ENCODE measurements around the gene UBL4A.

The UBL4A gene

DNA sequence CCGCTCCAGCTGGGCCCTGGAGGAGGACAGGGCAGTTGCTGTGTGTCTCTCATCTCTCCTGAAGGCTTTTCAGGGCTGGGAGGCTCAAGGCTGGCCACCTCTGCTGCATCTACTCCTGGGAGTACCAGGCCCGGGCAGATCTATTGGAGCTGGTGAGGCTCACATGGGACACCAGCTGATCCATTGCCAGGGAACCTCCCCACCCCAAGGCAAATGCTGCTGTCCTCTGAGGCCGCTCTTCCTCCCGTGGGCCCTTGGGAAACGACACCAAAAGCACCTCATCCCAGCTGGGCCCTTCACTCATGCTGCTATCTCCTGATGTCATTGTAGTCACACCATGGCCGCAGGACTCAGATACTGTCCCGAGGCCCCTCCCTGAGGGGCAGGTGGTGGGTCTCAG, 3.6 kb downstream of the UBL4A start:
- no peak for DNase-seq (ENCODE audit: low spot score)

DNA sequence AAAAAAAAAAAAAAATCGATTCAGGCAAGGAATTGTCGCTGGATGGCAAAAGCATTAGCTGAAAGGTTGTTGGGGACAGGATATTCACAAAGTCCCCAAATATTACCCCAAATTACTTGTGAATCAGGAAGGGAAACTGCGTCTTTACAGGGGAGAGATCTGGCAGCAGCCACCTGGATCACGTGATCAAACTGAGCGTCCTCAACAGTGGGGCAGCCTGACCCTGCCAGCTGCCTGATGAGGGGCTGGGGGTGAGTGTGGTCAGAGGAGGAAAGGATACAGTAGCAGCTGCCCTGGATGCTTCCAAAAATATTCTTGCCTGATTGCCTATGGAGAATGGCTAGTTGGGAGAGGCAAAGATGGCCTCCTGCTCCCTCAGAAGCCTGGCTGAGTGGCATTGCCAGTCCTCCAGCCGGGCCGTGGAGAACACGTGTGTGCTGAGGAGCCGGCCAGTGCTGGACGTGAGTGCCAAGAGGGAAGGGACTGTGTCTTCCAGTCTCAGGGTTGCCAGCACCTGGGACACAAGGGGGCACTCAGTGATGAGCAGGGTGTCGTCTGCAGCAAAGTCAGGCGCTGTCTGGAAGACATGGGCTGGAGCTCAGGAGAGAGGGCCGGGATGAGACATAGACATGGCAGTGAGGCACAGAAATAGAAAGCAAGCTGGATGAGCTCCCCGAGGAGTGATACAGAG, 4.4 kb downstream of the UBL4A start:
- no peak for DNase-seq (ENCODE audit: low spot score)

DNA sequence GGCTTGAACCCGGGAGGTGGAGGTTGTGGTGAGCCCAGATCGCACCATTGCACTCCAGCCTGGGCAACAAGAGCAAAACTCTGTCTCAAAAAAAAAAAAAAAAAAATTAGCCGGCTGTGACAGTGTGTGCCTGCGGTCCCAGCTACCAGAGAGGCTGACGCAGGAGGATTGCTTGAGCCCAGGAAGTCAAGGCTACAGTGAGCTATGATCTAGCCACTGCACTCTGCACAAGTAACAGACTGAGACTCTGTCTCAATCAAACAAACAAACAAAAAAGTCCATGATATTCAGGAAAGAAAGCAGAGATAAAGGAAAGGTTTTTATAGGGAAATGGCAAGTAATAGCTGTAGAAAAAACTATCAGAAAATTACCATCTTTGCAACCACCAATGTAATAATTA, 5.2 kb downstream of the UBL4A start:
- no peak for DNase-seq (ENCODE audit: low spot score)

DNA sequence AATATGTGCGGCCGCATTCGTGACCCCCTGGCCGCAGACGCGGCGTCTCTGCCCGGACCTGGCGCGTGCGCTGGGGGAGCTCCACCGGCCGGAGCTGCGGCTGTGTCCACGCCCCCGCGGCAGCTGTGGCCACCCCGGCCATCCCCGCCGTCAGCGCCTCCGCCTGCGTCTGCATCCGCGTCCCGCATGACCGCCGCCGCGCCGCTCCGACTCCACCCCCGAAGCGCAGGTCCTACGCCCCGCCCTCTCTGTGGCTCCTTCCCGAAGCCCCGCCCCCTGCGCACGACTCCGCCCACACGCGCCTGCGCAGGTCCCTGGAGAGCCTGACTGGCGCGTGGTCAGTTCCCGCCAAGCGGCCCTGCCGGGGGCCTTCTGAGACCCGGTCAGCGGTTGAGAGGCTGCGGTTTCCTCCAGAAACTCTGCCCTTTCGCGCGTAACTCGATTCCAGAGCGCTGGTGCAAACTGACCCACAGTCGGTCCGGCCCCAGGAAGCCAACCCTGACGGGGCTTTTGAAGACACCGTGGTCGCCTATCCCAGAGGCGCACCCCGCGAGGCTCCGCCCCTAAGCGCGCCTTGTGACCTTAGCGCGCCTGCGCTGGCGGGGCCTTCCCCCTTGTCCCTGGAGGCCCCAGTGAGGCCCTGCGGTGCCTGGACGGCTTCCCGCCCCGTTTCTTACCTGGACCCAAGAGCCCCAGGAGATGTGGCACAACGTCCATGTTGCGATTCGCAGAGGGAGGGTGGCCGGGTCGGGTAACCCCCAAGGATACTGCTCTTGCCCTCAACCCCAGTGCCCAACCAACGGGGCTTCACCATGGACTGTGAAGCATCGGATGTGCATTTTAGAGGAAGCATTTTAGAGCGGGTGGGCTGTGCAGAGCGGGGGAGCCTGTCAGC, 7.4 kb downstream of the UBL4A start, which contains the start of gene LAGE3:
LAGE3 (minus strand) TSS at position 554 of the 895 bp plus-strand sequence; CDS start at position 188, 366 bp downstream.
- DNase-seq (ENCODE audit: low spot score): peak; percentile 89

DNA sequence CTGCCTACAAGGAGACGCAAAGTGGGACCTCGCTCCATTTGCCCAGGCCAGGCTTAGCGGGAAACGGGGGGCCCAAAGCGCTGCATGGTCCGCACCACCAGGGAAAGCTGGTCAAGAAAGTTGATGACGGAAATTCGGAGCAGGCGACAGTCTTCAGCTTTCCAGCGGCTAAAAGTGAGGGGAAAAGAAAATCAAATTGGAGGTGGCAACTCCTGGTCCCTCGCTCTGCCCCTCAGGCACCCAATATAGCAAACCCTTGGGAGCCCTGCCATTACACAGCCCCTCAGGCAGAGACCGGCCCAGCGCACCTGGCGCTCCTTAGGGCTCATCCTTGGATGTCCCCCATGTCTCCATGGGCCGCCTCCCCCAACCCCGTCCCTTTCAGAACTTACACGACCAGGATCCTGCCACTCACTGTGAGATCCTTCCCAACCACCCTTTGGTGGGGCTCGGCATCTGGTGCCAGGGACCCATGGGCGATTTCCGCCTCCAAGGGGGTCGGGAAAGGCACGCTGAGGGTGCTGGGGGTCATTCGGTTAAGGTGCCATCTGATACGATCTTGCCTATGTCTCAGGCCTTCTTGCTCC, 8.4 kb downstream of the UBL4A start:
- no peak for DNase-seq (ENCODE audit: low spot score)

DNA sequence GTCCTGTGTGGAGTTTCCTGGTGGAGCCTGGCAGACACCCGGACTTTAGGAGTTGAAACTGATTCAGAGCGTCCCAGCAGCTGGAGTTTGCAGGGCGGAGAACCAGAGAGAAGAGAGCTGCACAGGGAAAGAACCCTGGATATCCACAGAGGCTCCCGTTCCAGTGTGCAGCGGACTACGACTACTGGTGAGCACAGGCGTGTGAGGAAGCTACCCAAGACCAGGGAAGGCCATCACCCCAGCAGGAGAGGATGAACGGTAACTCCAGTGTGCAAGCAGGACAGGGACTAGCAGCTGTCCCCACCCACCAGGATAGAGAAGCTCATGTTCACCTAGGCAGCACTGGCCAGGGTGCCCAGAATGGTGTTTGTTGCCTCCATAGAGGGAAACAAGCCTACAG, 9.6 kb downstream of the UBL4A start:
- DNase-seq (ENCODE audit: low spot score): no peak

DNA sequence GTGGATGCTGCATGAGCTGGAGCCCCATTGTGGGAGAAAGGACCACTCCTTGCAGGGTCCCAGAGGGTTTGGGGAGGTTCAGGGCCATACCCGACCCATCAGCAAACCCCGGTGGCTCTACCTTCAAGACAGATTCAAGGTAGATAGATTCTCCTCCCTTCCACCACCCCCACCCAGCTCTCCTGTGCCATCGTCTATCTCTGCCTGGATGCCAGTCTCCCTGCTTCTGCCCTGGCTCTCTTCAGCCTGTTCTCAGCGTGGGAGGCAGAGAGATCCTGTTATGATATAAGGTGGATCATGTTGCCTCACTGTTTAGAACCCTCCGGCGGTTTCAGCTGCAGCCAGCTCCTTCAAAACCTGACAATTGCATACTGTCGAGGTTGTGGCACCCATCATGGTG, 12.7 kb downstream of the UBL4A start:
- DNase-seq (ENCODE audit: low spot score): no peak

DNA sequence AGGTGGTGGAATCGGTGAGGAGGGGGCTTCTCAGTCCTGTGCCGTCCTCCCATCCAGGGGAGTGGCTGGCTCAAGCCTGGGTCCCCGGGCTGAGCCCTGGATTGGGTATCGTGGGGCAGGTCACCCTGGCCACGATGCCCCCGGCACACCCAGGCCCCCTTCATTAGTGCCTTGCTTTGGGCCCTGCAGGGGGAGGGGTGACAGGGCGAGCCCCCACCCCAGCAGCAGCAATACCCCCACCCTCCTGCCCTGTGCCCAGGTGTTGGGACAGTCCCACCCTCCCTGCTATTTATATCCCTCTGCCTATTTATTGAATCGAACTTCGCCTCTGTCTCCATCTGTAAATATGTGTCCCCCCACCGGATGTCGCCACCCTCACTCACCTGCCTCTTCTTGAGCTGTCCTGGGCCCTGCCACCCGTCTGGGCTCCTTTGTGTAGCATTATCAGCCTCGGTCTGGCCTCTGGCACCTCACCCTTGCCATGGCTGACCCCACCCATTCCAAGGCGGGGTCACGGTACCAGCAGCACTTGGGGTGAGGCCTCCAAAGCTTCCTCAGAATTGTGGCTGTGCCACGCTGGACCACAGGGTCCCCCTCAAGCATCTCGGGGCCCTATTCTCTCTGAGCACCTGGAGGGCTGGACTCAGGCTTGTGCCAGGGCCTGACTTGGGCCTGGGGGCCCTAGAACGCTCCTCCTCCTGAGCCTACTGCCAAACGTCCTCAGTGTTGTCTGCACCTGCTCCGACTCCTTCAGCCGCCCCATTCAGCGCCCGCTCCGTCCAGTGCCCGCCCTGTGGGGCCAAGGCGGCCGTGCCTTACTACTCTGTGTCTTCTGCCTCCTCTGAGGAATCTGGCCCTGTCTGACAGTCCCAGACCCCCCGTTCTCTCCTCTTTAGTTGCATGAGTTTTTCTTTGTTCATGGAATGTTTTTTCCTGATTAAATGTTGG, 13.5 kb downstream of the UBL4A start:
- DNase-seq (ENCODE audit: low spot score): no peak

DNA sequence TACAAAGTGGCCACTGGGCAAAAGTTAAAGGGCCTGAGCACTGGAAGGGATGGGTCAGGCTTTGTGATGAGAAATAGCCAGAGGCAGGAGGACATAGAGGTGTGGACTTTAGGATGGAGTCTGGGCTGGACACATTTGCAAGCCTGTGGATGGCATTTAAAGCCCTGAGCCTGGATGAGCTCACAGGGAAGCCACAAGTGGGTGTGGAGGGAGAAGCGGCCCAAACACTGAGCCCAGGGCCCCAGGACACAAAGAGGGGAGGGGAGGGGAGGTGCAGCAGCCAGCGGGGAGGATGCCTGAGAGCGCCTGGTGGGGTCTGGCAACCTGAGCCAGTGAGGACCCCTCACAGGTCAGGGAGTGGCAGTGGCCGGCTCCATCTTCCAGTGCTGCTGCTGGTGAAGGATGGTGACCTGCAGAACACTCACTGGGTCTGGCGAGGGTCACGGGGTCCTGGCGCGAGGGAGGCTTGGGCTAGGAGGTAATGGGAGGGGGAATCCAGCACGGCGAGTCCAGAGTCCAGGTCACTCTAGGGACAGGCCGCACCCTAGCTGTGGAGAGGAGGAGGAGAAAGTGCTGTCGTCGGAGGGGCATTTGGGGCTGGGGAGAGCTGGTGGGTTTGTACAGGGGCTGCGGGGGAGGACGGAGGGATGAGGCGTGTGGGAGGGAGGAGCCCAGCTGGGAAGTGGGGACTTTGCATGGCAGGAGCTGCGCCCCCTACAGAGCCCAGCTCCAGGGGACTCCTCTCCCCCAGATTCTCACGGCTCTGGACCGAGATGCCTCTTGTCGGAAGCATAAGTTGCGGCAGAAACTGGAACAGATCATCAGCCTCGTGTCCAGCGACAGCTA, 14.4 kb downstream of the UBL4A start:
- DNase-seq (ENCODE audit: low spot score): no peak

DNA sequence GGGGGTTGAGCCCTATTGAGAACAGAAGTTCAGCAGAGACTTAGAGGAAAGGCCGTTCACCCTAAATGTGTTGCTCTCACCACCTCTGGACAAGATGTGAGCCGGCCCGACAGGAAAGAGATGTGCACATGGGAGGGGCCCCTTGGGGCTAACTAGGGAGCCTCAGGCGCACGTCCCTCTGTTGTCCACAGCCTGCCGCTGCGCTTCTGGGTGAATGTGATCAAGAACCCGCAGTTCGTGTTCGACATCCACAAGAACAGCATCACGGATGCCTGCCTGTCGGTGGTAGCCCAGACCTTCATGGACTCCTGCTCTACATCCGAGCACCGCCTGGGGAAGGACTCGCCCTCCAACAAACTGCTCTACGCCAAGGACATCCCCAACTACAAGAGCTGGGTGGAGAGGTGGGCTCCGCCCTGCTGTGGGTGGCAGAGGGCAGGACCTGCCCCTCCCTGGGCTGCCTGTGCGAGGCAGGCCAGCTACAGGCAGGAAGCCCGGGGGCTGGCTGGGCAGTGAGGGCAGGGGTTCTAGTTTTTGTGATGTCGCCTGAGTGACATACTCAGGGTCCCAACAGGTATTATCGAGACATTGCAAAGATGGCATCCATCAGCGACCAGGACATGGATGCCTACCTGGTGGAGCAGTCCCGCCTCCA, 15.4 kb downstream of the UBL4A start:
- no peak for DNase-seq (ENCODE audit: low spot score)

DNA sequence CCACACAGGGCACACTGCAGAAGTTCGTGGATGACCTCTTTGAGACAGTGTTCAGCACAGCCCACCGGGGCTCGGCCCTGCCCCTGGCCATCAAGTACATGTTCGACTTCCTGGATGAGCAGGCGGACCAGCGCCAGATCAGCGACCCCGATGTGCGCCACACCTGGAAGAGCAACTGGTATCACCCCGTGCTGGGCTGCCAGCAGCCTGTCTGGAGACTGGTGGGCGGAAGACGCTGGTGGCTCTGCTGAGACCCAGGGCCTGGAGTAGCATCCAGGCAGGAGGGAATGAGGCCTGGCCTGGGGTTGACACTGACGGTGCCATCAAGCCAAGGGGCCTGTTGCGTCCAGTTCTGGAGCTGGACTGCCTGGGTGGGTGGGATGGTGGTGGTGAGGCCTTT, 16.0 kb downstream of the UBL4A start:
- DNase-seq (ENCODE audit: low spot score): no peak

DNA sequence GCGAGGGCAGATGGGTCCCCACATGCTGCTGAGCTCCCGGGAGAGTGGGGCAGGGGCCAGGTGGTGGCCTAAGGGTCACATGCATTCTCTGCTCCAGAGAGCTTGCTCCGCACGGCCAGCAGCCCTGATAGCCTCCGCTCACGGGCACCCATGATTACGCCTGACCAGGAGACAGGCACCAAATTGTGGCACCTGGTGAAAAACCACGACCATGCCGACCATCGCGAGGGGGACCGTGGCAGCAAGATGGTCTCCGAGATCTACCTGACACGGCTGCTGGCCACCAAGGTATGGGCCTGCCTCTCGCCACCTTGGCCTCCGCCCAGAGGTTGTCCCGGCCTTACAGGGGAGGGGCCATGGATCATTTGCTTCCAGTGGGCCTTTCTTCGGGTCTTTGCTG, 16.5 kb downstream of the UBL4A start:
- DNase-seq (ENCODE audit: low spot score): no peak

DNA sequence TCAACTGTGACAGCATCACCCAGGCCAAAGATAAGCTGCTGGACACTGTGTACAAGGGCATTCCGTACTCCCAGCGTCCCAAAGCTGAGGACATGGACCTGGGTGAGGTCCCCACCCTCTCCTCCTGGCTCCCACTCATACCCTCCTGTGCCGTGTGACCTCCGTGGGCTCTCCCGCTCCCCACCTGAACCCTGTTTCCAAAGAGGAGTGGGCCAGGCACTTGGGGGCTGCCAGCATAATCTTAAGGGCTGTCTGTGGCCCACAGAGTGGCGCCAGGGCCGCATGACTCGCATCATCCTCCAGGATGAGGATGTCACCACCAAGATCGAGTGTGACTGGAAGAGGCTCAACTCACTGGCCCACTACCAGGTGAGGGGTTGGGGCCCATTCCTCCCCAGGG, 17.3 kb downstream of the UBL4A start:
- DNase-seq (ENCODE audit: low spot score): no peak

DNA sequence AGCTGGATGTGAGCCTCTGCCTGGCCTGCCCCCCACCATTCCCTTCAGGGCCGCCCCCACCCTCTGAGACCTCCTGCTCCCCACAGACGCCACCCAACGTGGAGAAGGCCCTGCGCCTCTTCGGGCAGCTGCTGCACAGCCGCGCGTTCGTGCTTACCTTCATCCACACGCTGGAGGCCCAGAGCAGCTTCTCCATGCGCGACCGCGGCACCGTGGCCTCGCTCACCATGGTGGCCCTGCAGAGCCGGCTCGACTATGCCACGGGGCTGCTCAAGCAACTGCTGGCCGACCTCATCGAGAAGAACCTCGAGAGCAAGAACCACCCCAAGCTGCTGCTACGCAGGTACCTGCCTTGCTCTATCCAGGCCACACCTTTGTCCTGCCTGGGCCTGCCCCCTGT, 18.2 kb downstream of the UBL4A start:
- DNase-seq (ENCODE audit: low spot score): no peak

DNA sequence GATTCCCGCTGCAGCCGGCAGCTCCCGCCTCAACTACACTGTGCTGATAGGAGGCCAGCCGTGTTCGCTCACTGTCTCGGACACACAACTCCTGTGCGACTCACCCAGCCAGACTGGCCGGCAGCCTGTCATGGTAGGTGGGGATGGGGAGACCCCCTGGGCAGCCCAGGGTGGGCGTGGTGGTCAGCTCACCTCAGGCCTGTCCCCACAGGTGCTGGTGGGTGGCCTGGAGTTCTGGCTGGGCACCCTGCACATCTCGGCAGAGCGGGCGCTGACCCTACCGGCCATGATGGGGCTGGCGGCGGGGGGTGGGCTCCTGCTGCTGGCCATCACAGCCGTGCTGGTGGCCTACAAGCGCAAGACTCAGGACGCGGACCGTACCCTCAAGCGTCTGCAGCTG, 18.9 kb downstream of the UBL4A start:
- DNase-seq (ENCODE audit: low spot score): no peak

DNA sequence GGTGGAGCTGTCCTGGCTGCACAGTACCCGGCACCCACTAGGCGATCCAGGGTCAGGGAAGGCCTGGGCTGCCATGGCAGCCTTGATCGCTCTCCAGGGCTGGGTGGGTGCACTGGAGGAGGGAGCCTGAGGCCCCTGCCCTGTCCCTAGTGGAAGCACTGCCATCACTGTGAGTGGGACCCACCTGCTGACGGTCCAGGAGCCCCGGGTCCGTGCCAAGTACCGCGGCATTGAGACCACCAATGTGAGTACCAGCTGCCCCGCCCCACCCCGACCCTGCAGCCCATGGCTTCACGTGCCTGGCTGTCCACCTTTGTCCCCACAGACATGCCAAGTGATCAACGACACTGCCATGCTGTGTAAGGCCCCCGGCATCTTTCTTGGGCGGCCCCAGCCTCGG, 19.5 kb downstream of the UBL4A start:
- no peak for DNase-seq (ENCODE audit: low spot score)

DNA sequence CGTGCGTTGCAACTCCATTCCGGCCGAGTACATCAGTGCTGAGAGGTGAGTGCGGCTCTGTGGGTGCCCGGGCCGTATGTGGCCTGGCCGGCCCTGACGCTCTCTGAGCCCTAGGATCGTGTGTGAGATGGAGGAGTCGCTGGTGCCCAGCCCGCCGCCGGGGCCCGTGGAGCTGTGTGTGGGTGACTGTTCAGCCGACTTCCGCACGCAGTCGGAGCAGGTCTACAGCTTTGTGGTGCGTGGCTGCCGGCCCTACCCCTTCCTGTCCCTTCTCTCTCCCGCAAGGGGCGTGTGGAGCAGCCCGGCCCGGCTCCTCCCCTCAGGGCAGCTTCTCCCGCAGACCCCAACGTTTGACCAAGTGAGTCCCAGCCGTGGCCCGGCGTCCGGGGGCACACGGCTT, 20.4 kb downstream of the UBL4A start:
- no peak for DNase-seq (ENCODE audit: low spot score)

DNA sequence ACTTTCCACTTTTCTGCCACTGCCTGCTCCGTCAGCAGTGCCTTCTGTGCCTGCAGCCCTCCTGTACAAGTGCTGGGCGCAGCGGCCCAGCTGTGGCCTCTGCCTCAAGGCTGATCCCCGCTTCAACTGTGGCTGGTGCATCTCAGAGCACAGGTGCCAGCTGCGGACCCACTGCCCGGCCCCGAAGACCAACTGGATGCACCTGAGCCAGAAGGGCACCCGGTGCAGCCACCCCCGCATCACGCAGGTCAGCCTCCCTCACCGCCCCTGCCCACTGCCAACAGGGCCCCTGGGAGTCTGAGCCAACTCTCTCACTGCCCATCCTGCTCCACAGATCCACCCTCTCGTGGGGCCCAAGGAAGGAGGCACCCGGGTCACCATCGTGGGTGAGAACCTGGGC, 20.8 kb downstream of the UBL4A start:
- DNase-seq (ENCODE audit: low spot score): no peak

DNA sequence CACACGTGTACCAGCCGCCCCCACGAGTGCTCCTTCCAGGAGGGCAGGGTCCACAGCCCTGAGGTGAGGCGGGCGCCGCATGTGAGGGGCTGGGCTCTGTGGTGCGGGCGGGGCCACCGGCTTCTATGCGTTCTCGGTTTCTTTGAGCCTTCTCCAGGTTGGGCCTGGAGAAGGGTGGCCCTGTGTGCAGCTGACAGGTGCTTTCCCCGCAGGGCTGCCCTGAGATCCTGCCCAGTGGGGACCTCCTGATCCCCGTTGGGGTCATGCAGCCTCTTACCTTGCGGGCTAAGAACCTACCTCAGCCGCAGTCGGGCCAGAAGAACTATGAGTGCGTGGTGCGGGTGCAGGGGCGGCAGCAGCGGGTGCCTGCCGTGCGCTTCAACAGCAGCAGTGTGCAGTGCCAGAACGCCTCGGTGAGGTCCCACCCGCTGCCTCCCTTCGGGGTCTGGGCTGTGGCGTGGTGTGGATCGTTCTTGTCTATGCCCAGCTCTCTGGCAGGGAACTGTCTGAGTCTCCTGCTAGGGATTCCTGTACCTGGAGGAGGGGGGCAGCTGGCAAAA, 21.5 kb downstream of the UBL4A start:
- DNase-seq (ENCODE audit: low spot score): no peak

DNA sequence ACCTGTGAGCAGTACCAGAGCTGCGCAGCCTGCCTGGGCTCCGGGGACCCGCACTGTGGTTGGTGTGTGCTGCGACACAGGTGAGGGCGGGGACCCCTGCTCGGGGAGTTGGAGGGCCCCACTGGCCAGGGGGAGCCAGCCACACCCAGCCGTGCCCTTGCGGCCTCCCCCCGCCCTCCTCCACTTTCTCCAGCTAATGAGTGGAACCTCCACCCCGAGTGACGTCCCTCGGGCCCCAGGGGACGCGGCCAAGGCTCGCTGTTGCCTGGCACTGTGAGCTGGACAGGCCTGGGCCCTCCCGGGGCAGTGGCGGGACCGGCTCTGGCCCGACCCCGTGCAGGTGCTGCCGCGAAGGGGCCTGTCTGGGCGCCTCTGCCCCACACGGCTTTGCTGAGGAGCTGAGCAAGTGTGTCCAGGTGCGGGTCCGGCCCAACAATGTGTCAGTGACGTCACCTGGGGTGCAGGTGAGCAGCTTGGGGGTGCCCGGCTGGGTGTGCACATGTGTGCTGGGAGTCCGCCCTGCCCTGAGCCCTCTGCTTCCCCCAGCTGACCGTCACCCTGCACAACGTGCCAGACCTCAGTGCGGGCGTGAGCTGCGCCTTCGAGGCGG, 22.7 kb downstream of the UBL4A start:
- DNase-seq (ENCODE audit: low spot score): no peak

Data from iPS-NIHi11 (cell line).